Measurements from ENCODE around the gene CENPN. TPM values are rescaled to one million over a fixed set of nuclear protein-coding genes. Genes with fewer than 3 reads are reported as not detected.

Gene CENPN
- polyA plus RNA-seq (2011; rRNA removed): 16.2 and 23.1 TPM in 2 replicates
- polyA minus RNA-seq (2011; rRNA and poly(A)+ RNA removed): 17.7 and 19.6 TPM in 2 replicates

- H3K9me3 ChIP-seq (ENCODE audit: control insufficient read depth, insufficient read depth, low read length): no peaks in the 10 kb centered on the region
- peak within 1 kb of the TSS; percentile 95 for H3K4me3 ChIP-seq (ENCODE audit: low read depth, low read length)
- POLR2A ChIA-PET: interaction anchor here (0.5 to 1.4 kb wide), 7 partner anchors 11 to 308 kb away, joined by 3 to 14 read pairs (median 3); partner anchors contain the start of genes C16orf46 and GAN
- H3K27ac ChIP-seq (ENCODE audit: low read depth, low read length): peak within 1 kb of the TSS; percentile 98
- DNase-seq (ENCODE audit: low read depth, low spot score): peak; percentile 99
- H3K27me3 ChIP-seq (ENCODE audit: control insufficient read depth, insufficient read depth, low read length): no peaks in the 10 kb centered on the region
- TF ChIP-seq CTCF (IDR thresholded peaks at IDR 0.05; ENCODE audit: low read depth, low read length): peak; percentile 4; the same call in 1 of the 2 replicates
- CTCF ChIA-PET: no interaction called here
Observed at GRCh38 chr16:81006813-81007695, at the start of gene CENPN, which contains the start of gene CMC2. Gene CENPN, plus strand, starts transcription at chr16:81007214. Its CDS starts 4,726 bp downstream, at chr16:81011940. Gene CMC2, minus strand, starts transcription at chr16:81006885. Its CDS starts 9,491 bp downstream, at chr16:80997394.

- no peak overlapping the region for H3K27ac ChIP-seq (ENCODE audit: low read depth, low read length)
- POLR2A ChIA-PET: no interaction called here
- H3K4me3 ChIP-seq (ENCODE audit: low read depth, low read length): no peak overlapping the region
- TF ChIP-seq CTCF (IDR thresholded peaks at IDR 0.05; ENCODE audit: low read depth, low read length): no peak
- CTCF ChIA-PET: interaction anchor here (0.6 kb wide), 1 partner anchor 19 kb away, joined by 3 read pairs; no protein-coding TSS in a partner anchor
- DNase-seq (ENCODE audit: low read depth, low spot score): no peak
- no peaks in the 10 kb centered on the region; the same call in 1 of the 2 replicates for H3K9me3 ChIP-seq (ENCODE audit: control insufficient read depth, insufficient read depth, low read length)
- H3K27me3 ChIP-seq (ENCODE audit: control insufficient read depth, insufficient read depth, low read length): no peaks in the 10 kb centered on the region
Observed at GRCh38 chr16:80958284-80958683, 48.7 kb upstream of the CENPN start.

- CTCF ChIA-PET: interaction anchor here (1.1 kb wide), 1 partner anchor 73 kb away, joined by 3 read pairs; the partner anchor contains the start of gene ATMIN
- TF ChIP-seq CTCF (IDR thresholded peaks at IDR 0.05; ENCODE audit: low read depth, low read length): no peak
- H3K27me3 ChIP-seq (ENCODE audit: control insufficient read depth, insufficient read depth, low read length): no peaks in the 10 kb centered on the region
- H3K27ac ChIP-seq (ENCODE audit: low read depth, low read length): no peak overlapping the region
- H3K4me3 ChIP-seq (ENCODE audit: low read depth, low read length): no peak overlapping the region
- POLR2A ChIA-PET: no interaction called here
- H3K9me3 ChIP-seq (ENCODE audit: control insufficient read depth, insufficient read depth, low read length): no peaks in the 10 kb centered on the region; the same call in 1 of the 2 replicates
- no peak for DNase-seq (ENCODE audit: low read depth, low spot score)
Observed at GRCh38 chr16:80962879-80963278, 44.1 kb upstream of the CENPN start.

- H3K27ac ChIP-seq (ENCODE audit: low read depth, low read length): no peak overlapping the region
- H3K9me3 ChIP-seq (ENCODE audit: control insufficient read depth, insufficient read depth, low read length): no peaks in the 10 kb centered on the region; the same call in 1 of the 2 replicates
- POLR2A ChIA-PET: interaction anchor here (0.6 to 0.7 kb wide), 2 partner anchors 64 to 217 kb away, joined by 3 to 13 read pairs; no protein-coding TSS in a partner anchor
- no peaks in the 10 kb centered on the region for H3K27me3 ChIP-seq (ENCODE audit: control insufficient read depth, insufficient read depth, low read length)
- no peak for DNase-seq (ENCODE audit: low read depth, low spot score)
- H3K4me3 ChIP-seq (ENCODE audit: low read depth, low read length): no peak overlapping the region
- TF ChIP-seq CTCF (IDR thresholded peaks at IDR 0.05; ENCODE audit: low read depth, low read length): no peak
- CTCF ChIA-PET: interaction anchor here (0.8 to 0.9 kb wide), 2 partner anchors 10 to 40 kb away, joined by 3 to 5 read pairs; no protein-coding TSS in a partner anchor
Observed at GRCh38 chr16:80964351-80964750, 42.7 kb upstream of the CENPN start.

All from AG04450 (cell line).